GM11168 (cell line): ENCODE results near the gene ATP13A3.

Source experiments
- in situ Hi-C: fragments of 300-500 bp; cut with MboI; formaldehyde crosslinking; loops from one replicate; pipeline ENCODE4 v1.12.0; 2022; ENCODE audit warnings: low sequenced_read_pairs; ENCODE audit not compliant: unreplicated experiment

Gene ATP13A3

DNA sequence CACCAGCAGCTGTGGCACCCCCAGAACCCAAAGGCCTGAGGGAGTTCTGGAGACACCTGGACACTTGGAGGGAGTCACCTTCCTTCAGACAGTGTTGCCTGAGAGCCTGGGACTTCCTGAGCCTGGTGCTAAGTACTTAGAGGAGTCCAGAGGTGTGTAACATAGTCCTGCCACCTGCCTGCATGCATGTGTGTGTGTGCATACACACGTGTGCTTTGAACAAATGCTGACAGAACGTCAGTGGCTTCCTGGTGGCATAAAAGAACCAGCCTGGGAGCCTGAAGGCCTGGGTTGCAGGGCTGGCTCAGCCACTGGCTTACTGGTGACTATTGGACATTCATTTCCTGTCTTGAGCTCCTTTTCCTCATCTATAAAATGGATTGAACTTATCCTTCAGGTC, 132.5 kb downstream of the ATP13A3 start:
- in situ Hi-C loops = no loop called here
